Thoracic aorta (tissue), 2 donors: ENCODE results near the gene ILKAP. TPM values are rescaled to one million over a fixed set of nuclear protein-coding genes. Genes with fewer than 3 reads are reported as not detected.

Source experiments
- ATAC-seq: fragments of 150-250 bp; one replicate; pipeline ENCODE4 v1.8.0; 2017; ENCODE audit warnings: low read depth; ENCODE audit not compliant: insufficient number of reproducible peaks, low FRiP score
- DNase-seq: peaks from one replicate; pipeline ENCODE4 v3.0.0-alpha.2; 2020; ENCODE audit warnings: low spot score
- H3K27ac ChIP-seq, 2 donors: fragments of 200-600 bp; sonication (generic); 1 replicate in 1 of 2; 2 replicates in 1 of 2; pipeline ENCODE4 v1.5.1; 2016; ENCODE audit warnings: mild to moderate bottlenecking in 2 of 2, moderate library complexity in 2 of 2
- H3K27me3 ChIP-seq: fragments of 200-600 bp; sonication (generic); replicated peaks from 2 replicates; pipeline ENCODE4 v1.6.0; 2016; ENCODE audit warnings: mild to moderate bottlenecking; ENCODE audit not compliant: insufficient read depth
- H3K36me3 ChIP-seq: fragments of 200-600 bp; sonication (generic); one replicate; pipeline ENCODE4 v1.5.1; 2016
- H3K4me1 ChIP-seq, 2 donors: fragments of 200-600 bp; sonication (generic); 1 replicate in 1 of 2; 2 replicates in 1 of 2; pipeline versions ENCODE4 v1.5.1 to v1.6.0; 2016; ENCODE audit warnings: low read depth in 2 of 2, mild to moderate bottlenecking in 1 of 2; ENCODE audit not compliant: control insufficient read depth in 1 of 2
- H3K4me3 ChIP-seq: fragments of 200-600 bp; sonication (generic); 2 replicates; pipeline ENCODE4 v1.5.1; 2016; ENCODE audit warnings: mild to moderate bottlenecking
- H3K9me3 ChIP-seq: fragments of 200-600 bp; sonication (generic); 2 replicates; pipeline ENCODE4 v1.5.1; 2016
- CTCF ChIP-seq: fragments of 200-600 bp; sonication (generic); IDR thresholded peaks from one replicate; pipeline ENCODE4 v1.5.1; 2019; ENCODE audit warnings: antibody characterized with exemption
- total RNA-seq, 2 donors: library from RNA; depleted of rRNA; stranded (reverse); fragments of >200 nt; gene quantifications; one replicate each; pipeline versions ENCODE4 v1.1.0 to v1.2.3, GENCODE V29; 2016

The ILKAP gene
- total RNA-seq, 2 donors from 2014 or later = 28.6 to 58.0 TPM

- H3K27ac ChIP-seq = peak overlapping the region; percentile 70 to 77
- H3K4me1 ChIP-seq = peaks cover 6 to 30% of the 10 kb centered on the region in 2 donors
- H3K4me3 ChIP-seq = no peak overlapping the region
- H3K36me3 ChIP-seq = peaks cover 12% of the 10 kb centered on the region
- no peaks in the 10 kb centered on the region for H3K27me3 ChIP-seq
- ATAC-seq (no peak), DNase-seq (no peak)
- no peaks in the 10 kb centered on the region for H3K9me3 ChIP-seq
- no peak for TF ChIP-seq CTCF
Measured at GRCh38 chr2:238242731-238243495, 39.4 kb upstream of the ILKAP start.

GRCh38 chr2:238241970-238242369 lies 38.5 kb upstream of the ILKAP start:
- H3K27ac ChIP-seq = peak overlapping the region in 1 of 2 donors; percentile 70
- peaks cover 6 to 30% of the 10 kb centered on the region in 2 donors for H3K4me1 ChIP-seq
- TF ChIP-seq CTCF = no peak
- no peak for DNase-seq
- H3K4me3 ChIP-seq = no peak overlapping the region
- H3K36me3 ChIP-seq = peaks cover 12% of the 10 kb centered on the region
- H3K9me3 ChIP-seq = no peaks in the 10 kb centered on the region
- no peaks in the 10 kb centered on the region for H3K27me3 ChIP-seq
- no peak for ATAC-seq

GRCh38 chr2:238240757-238241711 lies 37.5 kb upstream of the ILKAP start:
- no peaks in the 10 kb centered on the region for H3K9me3 ChIP-seq
- TF ChIP-seq CTCF = no peak
- H3K4me1 ChIP-seq = peaks cover 6 to 30% of the 10 kb centered on the region in 2 donors
- ATAC-seq = no peak
- no peak for DNase-seq
- peak overlapping the region in 1 of 2 donors; percentile 14 for H3K27ac ChIP-seq
- H3K27me3 ChIP-seq = no peaks in the 10 kb centered on the region
- H3K36me3 ChIP-seq = peaks cover 5% of the 10 kb centered on the region
- peak overlapping the region; percentile 78 for H3K4me3 ChIP-seq

- peak within 1 kb of the TSS in 1 of 2 donors; percentile 14 for H3K27ac ChIP-seq
- H3K4me1 ChIP-seq = peaks cover 6 to 30% of the 10 kb centered on the region in 2 donors
- no peaks in the 10 kb centered on the region for H3K27me3 ChIP-seq
- H3K36me3 ChIP-seq = peaks cover 2% of the 10 kb centered on the region
- DNase-seq (peak; percentile 60), ATAC-seq (peak; percentile 49)
- no peak for TF ChIP-seq CTCF
- no peaks in the 10 kb centered on the region for H3K9me3 ChIP-seq
- peak within 1 kb of the TSS; percentile 78 for H3K4me3 ChIP-seq
Measured at GRCh38 chr2:238239863-238240756, 36.6 kb upstream of the ILKAP start, which contains the start of gene HES6. Gene HES6 (minus strand): TSS chr2:238240038. CDS start chr2:238239905, 133 bp downstream.
